IPS DF 6.9 (cell line): ENCODE data around the gene FJX1.
"Not testable (repeated sequence)": the region's sequence is repeated elsewhere in the genome, so short reads cannot be mapped to it uniquely, and the experiment has no call there.

Source experiments
- DNase-seq: peaks from one replicate; pipeline ENCODE4 v3.0.0-alpha.2; 2013; ENCODE audit warnings: low read depth, low spot score
- H3K27ac ChIP-seq: one replicate; pipeline ENCODE4 v1.5.1; 2013; ENCODE audit warnings: low read length, control low read depth
- H3K27me3 ChIP-seq: 2 replicates; pipeline ENCODE4 v1.6.1; 2013; ENCODE audit warnings: mild to moderate bottlenecking, low read length; ENCODE audit not compliant: control insufficient read depth, insufficient read depth
- H3K36me3 ChIP-seq: 2 replicates; pipeline ENCODE4 v1.6.1; 2013; ENCODE audit warnings: low read length; ENCODE audit not compliant: control insufficient read depth, insufficient read depth
- H3K4me1 ChIP-seq: 2 replicates; pipeline ENCODE4 v1.6.1; 2013; ENCODE audit warnings: low read length; ENCODE audit not compliant: control insufficient read depth, insufficient read depth
- H3K4me3 ChIP-seq: 2 replicates; pipeline ENCODE4 v1.5.1; 2013; ENCODE audit warnings: mild to moderate bottlenecking, low read length
- H3K9me3 ChIP-seq: 2 replicates; pipeline ENCODE4 v1.6.1; 2013; ENCODE audit warnings: low read length, inconsistent platforms; ENCODE audit not compliant: control insufficient read depth, insufficient read depth
- WGBS: extraction: QIAGEN DNeasy Blood & Tissue Kit; methylation state at CpG from one replicate; pipeline ENCODE4 v1.1.7; 2013; ENCODE audit warnings: mixed read lengths, missing lambda C conversion rate; ENCODE audit not compliant: insufficient read length, insufficient coverage; 5-methylcytosine and 5-hydroxymethylcytosine counted together

Gene FJX1

GRCh38 chr11:35650467-35650866 lies 32.2 kb downstream of the FJX1 start:
- Histone ChIP-seq H3K27ac (no peak overlapping the region), H3K9me3 (no peaks in the 10 kb centered on the region), H3K27me3 (no peaks in the 10 kb centered on the region), H3K4me3 (no peak overlapping the region), H3K4me1 (no peaks in the 10 kb centered on the region), H3K36me3 (no peaks in the 10 kb centered on the region)
- WGBS, result no CpG with 5 or more reads among the region's 4 CpGs
- no peak for DNase-seq

- no peaks in the 10 kb centered on the region for H3K9me3 ChIP-seq
- no peak for DNase-seq
- no CpG with 5 or more reads among the region's 3 CpGs for WGBS
- H3K27ac ChIP-seq, result no peak overlapping the region
- no peak overlapping the region for H3K4me3 ChIP-seq
- no peaks in the 10 kb centered on the region for H3K36me3 ChIP-seq
- peaks cover 2% of the 10 kb centered on the region; the same call in 1 of the 2 replicates for H3K27me3 ChIP-seq
- no peaks in the 10 kb centered on the region for H3K4me1 ChIP-seq
Observed at GRCh38 chr11:35651263-35651662, 33.0 kb downstream of the FJX1 start.

DNA sequence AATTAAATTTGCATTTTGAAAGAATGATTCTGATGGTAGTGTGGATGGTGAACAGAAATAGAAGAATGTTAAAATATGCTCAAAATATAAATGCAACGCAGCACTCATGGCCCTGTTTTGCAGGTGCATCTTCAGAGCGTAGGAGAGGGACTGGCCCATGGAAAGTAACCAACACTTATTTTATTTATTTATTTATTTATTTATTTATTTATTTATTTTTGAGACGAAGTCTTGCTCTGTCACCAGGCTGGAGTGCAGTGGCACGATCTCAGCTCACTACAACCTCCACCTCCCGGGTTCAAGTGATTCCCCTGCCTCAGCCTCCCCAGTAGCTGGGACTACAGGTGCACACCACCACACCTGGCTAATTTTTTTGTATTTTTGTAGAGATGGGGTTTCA lies 34.5 kb downstream of the FJX1 start:
- not testable (repeated sequence) for DNase-seq, H3K27me3 ChIP-seq, H3K4me1 ChIP-seq, H3K4me3 ChIP-seq, H3K9me3 ChIP-seq, H3K36me3 ChIP-seq, H3K27ac ChIP-seq
- no CpG with 5 or more reads among the region's 5 CpGs for WGBS

DNA sequence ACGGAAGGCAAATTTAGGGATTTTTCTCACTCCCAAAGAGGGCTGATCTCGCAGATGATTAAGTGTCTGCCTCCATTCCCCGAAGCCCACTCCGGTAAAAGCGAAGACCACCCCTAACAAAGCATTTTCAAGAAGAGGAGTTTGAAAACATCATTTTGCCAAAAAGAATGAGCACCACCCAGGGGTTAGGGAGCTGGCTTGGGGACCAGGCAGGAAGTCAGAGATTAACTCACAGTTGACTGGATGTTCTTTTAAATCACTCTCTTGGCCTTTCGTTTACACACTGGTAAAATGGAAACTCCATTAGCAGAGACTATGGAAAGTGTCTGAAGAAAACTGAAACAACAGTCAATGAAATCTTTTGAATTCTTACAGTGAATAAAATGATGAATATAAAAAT lies 36.5 kb downstream of the FJX1 start:
- DNase-seq, result no peak
- Histone ChIP-seq H3K9me3 (no peaks in the 10 kb centered on the region), H3K27me3 (peaks cover 2% of the 10 kb centered on the region; the same call in 1 of the 2 replicates), H3K4me3 (no peak overlapping the region), H3K4me1 (no peaks in the 10 kb centered on the region), H3K36me3 (no peaks in the 10 kb centered on the region), H3K27ac (no peak overlapping the region)
- WGBS, result no CpG with 5 or more reads among the region's 6 CpGs

- H3K27ac ChIP-seq, result no peak overlapping the region
- no peaks in the 10 kb centered on the region for H3K4me1 ChIP-seq
- DNase-seq, result no peak
- H3K27me3 ChIP-seq, result peaks cover 2% of the 10 kb centered on the region; the same call in 1 of the 2 replicates
- H3K4me3 ChIP-seq, result no peak overlapping the region
- no CpG with 5 or more reads among the region's 1 CpG for WGBS
- no peaks in the 10 kb centered on the region for H3K36me3 ChIP-seq
- H3K9me3 ChIP-seq, result no peaks in the 10 kb centered on the region
Observed at GRCh38 chr11:35655254-35655653, 37.0 kb downstream of the FJX1 start.

DNA sequence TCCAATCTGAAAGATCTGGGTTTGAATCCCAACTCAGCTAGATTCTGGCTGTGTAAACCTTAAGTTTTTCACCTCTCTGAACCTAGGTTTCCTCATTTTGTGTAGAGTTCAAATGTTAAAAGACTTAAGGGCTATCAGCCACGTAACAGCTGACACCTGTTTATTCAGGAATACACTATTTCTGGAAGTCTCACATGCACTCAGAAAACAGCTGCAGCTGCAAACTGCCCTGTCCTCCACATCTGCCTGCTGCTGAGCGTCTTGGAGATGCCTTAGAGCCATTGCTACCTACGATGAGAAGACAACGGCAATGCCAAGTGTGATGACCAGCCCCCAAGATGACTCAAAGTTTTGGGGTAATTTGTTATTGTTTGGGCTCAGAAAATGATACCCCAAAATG lies 37.6 kb downstream of the FJX1 start:
- no CpG with 5 or more reads among the region's 4 CpGs for WGBS
- H3K4me1 ChIP-seq, result no peaks in the 10 kb centered on the region

DNA sequence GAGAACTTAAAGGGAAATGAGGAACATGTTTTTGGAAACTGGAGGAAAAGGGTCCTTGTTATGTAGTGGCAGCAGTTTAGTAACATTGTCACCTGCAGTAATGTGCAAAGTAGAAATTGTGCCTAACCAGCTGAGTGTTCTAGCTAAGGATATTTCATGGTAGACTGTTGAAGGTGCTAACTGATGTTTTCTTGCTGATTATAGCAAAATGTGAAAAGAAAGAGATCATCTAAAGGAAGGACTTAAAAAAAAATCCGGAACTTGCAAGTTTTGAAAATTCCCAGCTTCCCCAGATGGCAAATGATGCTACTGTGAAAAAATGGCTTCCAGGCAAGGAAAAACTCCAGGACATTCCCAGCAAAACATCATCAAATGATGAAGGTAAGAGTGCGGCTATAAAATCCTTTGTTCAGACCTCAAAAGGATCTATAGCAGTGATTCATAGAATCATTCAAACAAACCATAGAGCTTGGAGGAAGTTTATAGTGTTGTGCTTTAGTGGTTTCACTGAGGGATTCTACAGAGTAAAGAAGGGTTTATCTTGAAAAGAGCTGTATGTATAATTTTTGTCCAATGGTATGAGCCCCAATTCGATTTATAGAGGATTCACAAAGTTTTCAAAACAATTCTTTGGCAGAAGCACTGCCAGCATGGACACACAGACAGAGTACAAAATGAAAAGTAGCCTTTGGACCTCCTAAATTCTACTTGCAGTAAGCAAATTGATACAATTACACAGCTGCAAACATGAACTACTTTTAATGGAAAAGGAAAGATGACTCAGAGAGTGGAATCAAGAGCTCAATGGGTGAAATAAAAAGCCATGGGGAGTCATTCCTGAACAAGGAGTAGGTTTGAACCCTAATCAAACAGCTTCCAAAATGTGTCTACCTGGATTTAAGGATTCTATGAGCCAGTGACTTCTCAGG lies 40.0 kb downstream of the FJX1 start:
- peaks cover 2% of the 10 kb centered on the region; the same call in 1 of the 2 replicates for H3K27me3 ChIP-seq
- no peaks in the 10 kb centered on the region for H3K36me3 ChIP-seq
- H3K4me1 ChIP-seq, result no peaks in the 10 kb centered on the region
- no peak overlapping the region for H3K4me3 ChIP-seq
- DNase-seq, result no peak
- H3K9me3 ChIP-seq, result no peaks in the 10 kb centered on the region
- WGBS, result no CpG with 5 or more reads among the region's 3 CpGs
- no peak overlapping the region for H3K27ac ChIP-seq

More for the DNA sequence above, 37.6 kb downstream of the FJX1 start:
- Histone ChIP-seq H3K36me3 (no peaks in the 10 kb centered on the region), H3K27me3 (peaks cover 2% of the 10 kb centered on the region; the same call in 1 of the 2 replicates), H3K27ac (no peak overlapping the region), H3K4me3 (no peak overlapping the region), H3K9me3 (no peaks in the 10 kb centered on the region)
- no peak for DNase-seq

- no CpG with 5 or more reads among the region's 5 CpGs for WGBS
- H3K9me3 ChIP-seq, result no peaks in the 10 kb centered on the region; the same call in 1 of the 2 replicates
- no peak overlapping the region for H3K4me3 ChIP-seq
Observed at GRCh38 chr11:35661534-35661933, 43.3 kb downstream of the FJX1 start.

DNA sequence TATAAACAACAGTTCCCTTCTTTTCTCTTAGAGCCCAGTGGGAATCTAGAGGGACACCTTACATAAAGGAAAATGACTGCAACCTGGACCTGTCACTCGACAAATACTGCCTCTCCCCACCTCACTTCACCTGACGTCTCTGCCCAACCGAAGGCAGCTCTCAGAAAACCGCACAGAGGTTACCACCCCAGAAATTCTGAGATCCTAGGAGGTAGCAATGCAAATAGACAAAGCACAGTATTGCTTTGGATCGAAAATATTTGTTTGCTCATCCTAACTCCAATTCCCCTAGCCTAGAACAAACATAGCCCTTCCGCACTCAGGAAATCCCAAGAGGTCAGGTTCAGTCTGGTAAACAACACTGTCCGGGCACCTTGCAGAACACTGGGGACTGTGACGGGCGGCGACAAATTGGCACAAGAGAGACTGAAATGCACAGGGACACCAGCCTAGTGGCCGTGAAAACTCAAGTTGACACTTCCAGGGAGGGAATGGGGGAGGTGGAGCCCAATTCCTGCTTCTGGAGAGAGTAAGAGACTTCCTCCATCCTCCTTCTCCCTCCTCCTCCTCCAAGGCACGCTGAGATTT lies 43.9 kb downstream of the FJX1 start:
- peak overlapping the region; percentile 40; the same call in 1 of the 2 replicates for H3K4me3 ChIP-seq
- no CpG with 5 or more reads among the region's 12 CpGs for WGBS
- no peak for DNase-seq

More at GRCh38 chr11:35661534-35661933, 43.3 kb downstream of the FJX1 start:
- no peak for DNase-seq
- H3K36me3 ChIP-seq, result no peaks in the 10 kb centered on the region; the same call in 1 of the 2 replicates
- no peak overlapping the region for H3K27ac ChIP-seq
- H3K27me3 ChIP-seq, result no peaks in the 10 kb centered on the region; the same call in 1 of the 2 replicates
- no peaks in the 10 kb centered on the region for H3K4me1 ChIP-seq

GRCh38 chr11:35662649-35663407 lies 44.6 kb downstream of the FJX1 start, which contains the start of gene TRIM44:
TSS of gene TRIM44 (plus strand) at chr11:35662775. CDS start at chr11:35663112, 337 bp downstream.
- peak; percentile 18 for DNase-seq
- Histone ChIP-seq H3K27me3 (no peaks in the 10 kb centered on the region; the same call in 1 of the 2 replicates), H3K4me3 (peak within 1 kb of the TSS; percentile 40; the same call in 1 of the 2 replicates), H3K27ac (no peak within 1 kb of the TSS), H3K4me1 (no peaks in the 10 kb centered on the region), H3K36me3 (no peaks in the 10 kb centered on the region; the same call in 1 of the 2 replicates), H3K9me3 (no peaks in the 10 kb centered on the region; the same call in 1 of the 2 replicates)
- no CpG with 5 or more reads among the region's 82 CpGs for WGBS

More for the DNA sequence above, 43.9 kb downstream of the FJX1 start:
- Histone ChIP-seq H3K27me3 (no peaks in the 10 kb centered on the region; the same call in 1 of the 2 replicates), H3K9me3 (no peaks in the 10 kb centered on the region; the same call in 1 of the 2 replicates), H3K36me3 (no peaks in the 10 kb centered on the region; the same call in 1 of the 2 replicates), H3K4me1 (no peaks in the 10 kb centered on the region), H3K27ac (no peak overlapping the region)
